GM19238 (cell line): Measurements from ENCODE around the gene WDR38.

Experiments used
- DNase-seq: peaks from one replicate; pipeline ENCODE4 v3.0.0; 2011; ENCODE audit warnings: low spot score; ENCODE audit not compliant: insufficient read length

Gene WDR38

GRCh38 chr9:124857533-124858162, 4.4 kb downstream of the WDR38 start:
- DNase-seq, result no peak

DNA sequence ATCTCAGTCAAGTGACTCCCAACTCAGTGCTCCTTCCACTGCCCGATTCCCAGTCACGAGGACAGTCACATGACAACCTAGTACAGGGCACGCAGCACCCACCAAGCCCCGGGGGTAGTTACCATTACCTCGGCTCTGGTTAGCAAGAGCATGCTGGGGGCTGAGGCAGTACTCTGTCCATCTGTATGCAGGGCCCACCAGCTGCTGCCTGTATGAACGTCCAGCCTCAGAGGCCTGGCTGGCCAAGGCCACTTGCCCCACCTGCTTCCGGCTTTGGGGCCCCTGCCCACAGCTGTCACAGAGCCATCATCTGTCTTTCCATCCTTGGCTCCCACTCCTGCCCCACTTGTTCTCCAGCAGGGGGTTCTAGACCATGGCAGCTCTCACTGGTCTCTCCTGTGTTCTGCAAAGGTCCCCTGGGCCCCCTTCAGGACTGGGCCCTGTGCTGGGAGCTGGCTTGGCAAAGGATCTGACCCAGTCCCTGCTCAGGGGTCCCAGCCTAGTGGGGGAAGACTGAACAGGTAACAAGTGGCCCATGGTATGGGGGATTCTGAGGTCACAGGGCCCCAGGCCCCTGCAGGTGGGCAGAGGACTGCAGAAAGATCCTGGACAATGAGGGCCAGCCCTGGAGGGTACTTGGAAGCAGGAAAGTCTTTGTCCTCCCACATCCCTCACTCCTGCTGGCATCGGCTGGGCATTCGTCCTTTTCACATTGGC, 5.2 kb downstream of the WDR38 start:
- no peak for DNase-seq

GRCh38 chr9:124859803-124860581, 6.7 kb downstream of the WDR38 start:
- DNase-seq, result no peak

- DNase-seq, result no peak
Observed at GRCh38 chr9:124860582-124861341, 7.5 kb downstream of the WDR38 start.

DNA sequence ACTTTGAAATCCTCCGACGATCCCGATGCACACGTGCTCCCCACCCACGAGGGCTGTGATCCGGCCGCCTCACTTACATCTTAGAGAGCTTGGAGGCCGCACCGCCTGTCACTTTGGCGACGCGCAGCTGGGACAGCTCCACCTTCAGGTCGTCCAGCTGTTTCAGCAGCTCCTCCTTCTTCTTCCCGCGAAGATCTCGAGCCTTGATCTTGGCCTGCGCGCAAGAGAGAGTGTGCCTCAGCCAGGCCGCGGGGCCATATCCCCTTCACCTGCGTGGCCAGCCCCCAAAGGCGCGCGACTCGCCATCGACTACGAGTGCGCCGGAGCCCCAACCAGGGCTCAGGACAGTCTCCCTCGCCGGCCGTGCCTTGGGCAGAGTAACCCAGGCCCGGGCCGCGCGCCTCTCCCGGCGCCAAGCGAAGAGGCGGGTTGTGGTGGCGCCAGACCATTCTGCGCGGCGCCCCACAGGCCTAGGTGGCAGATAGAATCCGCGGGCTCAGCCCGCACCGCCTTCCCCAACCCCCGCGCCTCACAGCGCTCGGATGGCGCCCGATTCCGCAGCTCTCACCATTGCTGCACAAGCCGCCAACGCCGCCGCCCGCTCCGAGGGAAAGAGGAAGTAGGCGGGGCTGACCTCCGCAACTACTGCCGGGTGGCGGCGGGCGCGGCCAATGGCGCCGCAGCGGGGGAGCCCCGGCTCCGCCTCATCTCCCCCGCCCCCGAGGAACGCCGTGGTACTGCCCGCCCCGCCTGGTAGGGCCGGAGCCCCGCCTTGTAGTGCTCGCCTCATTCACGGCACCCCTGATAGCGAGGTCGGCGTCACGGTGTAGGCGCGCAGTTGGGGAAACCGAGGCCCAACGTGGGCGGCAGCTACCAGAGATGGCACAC, 8.3 kb downstream of the WDR38 start, which contains the start of the genes ARPC5L and RPL35:
ARPC5L (plus strand) TSS at position 789 of the 888 bp plus-strand sequence. CDS start 7,161 bp downstream, outside the sequence.
RPL35 (minus strand) TSS at position 616 of the 888 bp plus-strand sequence; CDS start at position 571, 45 bp downstream.
- peak; percentile 98 for DNase-seq

DNA sequence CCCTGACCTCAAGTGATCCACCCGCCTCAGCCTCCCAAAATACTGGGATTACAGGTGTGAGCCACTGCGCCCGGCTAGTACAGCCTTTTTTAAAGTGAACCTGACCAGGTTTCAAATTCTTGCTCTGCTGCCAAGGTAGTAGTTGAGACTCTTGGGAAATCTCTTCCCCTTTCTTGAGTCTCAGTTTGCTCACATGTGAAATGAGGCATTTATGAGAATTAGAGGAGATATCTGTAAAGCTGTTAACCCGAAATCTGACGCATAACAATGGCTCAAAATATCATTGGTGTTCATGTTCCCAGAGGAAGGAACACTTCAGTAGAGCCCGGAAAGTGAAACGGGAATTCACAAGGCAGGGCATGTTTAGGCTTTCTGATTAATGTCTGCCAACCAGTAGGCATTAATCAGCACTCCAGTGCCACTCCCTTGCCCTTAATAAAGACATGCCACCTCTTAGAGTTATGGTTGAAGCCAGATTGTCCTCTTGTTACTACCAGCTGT, 10.2 kb downstream of the WDR38 start:
- DNase-seq, result no peak

DNA sequence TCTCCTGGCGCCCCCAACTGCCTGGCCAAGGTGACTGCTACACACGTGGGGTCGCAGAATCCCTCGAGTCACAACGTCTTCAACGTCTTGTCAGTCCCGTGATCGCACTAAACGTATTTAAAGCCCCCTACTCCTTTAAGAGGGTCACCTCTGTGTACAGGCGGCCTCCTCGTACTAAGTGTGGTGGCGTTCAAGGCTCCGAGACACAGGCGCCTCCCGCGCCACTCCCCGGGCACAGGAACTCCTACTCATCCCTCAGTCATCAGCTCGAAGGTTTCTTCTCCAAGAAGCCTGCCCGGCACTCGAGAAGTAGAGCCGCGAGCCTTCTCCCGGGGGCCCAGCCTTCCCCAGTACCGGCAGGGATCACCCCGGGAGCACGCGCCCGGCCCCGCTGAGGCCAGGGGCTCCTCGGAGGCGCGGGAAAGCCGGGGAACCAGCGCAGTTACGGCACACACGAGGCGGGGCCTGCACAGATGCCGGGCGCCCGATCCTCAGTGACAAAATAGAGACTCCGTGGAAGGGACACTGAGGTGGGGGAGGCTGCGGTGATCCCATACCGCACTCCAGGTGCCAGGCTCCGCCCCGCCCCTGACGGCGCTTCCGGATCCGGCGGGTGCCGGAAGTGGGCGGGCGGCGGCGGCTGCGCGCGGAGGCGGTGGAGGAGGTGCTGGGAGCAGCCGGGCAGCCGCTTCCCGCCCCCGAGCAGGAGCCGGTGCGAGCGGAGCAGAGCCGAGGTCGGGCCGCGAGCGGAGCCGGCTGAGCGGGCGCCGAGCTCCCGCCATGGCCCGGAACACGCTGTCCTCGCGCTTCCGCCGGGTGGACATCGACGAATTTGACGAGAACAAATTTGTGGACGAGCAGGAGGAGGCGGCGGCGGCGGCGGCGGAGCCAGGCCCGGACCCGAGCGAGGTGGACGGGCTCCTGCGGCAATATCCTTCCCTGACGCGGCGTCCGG, 15.5 kb downstream of the WDR38 start:
- DNase-seq, result peak; percentile 92

DNA sequence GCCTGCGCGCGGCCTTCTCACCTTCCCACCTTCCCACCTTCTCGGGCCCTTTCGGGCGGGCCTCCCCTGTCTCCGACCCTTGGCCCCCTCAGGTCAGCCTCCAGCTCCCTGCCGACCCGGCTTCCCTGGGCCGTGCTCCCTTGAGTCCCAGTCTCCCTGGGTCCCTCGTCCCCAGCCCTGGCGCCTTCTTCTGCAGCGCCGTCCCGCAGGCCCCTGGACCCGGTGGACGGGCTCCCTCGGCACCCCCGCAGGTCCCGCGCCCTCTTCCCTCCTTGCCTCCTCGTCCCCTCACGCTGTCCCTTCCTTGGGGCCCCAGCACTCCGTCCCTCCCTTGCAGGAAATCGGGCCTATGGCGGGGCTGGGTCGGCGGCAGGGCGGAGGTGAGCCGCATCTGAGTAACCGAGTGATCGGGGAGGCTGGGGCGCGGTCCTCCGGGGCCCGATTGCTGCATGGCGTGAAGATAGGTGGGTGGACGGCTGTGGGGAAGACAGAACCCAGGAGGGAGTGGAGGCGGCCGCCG, 16.3 kb downstream of the WDR38 start:
- DNase-seq, result no peak

GRCh38 chr9:124869986-124870560, 16.8 kb downstream of the WDR38 start:
- peak; percentile 75 for DNase-seq

GRCh38 chr9:124870723-124871122, 17.5 kb downstream of the WDR38 start:
- no peak for DNase-seq

DNA sequence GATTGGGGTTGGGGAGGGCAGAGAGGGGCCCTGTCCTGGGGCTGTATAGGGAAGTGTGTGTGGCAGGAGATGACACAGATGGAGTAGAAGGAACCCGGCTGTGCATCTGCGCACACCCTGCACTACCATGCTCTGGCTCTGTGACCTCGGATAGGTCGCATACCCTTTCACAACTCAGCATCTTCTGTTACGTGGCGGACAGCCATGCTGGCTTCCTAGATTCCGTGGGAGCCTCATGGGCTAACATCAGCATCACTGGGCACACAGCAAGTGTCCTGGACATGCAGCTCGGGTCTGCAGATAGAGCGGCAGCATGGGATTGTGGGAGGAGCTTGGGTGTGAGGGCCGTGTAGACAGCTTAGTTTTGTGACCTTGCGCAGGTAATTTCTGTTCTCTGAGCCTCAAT, 17.9 kb downstream of the WDR38 start:
- DNase-seq, result no peak

DNA sequence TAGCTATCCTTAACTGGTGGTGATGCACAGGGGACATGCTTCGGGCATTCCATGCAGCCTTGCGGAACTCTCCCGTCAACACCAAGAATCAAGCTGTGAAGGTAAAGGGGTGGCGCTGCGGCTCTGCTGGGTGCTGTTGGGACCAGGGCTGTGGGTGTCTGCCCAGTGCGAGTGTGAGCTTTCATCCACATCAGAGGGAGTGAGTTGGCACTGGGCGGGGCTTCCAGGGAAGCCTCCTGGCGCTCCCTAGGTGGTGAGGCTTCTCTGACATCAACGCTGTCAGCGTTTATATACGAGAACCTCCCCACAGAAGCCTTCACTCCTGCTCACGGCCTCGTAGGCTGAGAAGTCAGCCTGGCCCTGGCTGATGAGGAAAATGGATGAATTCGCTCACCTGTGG, 20.4 kb downstream of the WDR38 start:
- DNase-seq, result no peak

DNA sequence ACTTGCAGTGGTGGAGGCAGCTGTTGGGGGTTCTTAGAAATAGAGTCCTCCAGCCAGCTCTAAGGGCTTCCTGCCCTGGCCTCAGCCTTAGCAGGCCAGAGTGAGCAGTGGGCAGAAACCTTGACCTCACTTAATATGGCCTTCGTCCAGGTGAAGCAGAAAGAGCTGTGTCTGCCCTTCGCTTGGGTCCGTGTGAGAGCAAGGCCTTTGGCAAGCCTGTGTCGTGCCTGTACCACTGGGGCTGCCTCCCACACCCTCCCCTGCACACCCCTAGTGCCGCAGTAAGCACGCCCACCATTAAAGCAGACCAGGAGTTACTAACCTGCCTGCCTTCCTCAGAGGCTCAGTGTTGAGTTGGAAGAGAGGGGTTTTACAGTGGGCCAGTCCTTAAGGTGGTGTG, 22.2 kb downstream of the WDR38 start:
- no peak for DNase-seq

DNA sequence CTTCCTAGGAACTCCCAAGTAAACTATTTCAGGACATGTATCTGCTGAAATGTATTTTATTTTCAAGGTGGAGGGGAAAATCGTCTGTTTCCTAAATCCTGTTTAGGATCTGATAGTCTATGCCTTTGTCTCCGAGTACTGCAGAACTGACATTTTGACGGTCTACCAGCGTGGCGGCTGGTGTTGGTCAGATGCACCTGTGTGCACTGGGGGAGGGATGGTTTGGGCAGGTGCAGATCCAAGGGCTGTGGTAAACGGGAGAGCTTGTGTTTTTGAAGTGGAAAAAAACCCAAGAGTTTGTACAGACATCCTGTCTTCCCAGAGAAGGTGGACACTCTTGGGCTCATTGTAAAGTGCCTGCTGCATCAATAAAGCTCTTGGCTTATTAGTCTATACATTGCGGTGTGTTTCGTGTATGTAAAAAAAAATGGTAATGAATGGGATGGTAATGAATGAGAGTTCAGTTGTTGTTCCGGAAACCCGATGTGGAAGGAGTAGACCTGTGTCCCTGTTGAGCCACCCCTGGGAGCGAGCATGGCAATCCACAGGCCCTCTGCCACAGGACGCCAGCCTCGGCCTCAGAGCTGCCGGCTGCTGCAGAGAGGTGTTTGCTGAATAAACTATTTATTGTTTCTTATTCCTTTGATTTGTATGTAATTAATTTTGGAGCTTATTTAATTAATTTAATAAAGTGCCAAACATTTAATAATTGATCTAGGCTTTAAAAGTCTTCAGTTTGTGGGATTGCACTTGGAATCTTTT, 23.9 kb downstream of the WDR38 start:
- DNase-seq, result no peak

DNA sequence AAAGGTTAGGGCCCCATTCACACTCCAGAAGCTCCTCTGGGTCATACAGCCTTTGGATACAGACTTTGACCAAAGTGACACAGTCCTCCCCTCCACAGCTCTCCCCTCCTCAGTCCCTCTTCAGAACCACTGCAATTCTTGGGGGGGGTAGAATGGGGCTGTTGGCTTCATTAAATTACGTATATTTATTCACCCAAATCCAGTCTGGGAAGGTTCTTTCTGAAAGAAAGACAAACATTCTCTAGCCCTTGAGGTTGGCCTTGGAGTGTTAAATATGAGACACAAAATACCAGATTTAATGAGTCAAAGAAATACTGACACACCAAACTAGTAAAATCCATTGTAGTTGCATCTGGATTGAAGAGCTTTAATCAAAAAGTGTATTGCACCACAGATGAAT, 24.8 kb downstream of the WDR38 start:
- no peak for DNase-seq

- DNase-seq, result no peak
Observed at GRCh38 chr9:124878518-124878917, 25.3 kb downstream of the WDR38 start.

- no peak for DNase-seq
Observed at GRCh38 chr9:124879226-124879625, 26.0 kb downstream of the WDR38 start.

- DNase-seq, result no peak
Observed at GRCh38 chr9:124880501-124880900, 27.2 kb downstream of the WDR38 start.
